ENCODE results near the gene SEC14L5.

Gene SEC14L5

DNA sequence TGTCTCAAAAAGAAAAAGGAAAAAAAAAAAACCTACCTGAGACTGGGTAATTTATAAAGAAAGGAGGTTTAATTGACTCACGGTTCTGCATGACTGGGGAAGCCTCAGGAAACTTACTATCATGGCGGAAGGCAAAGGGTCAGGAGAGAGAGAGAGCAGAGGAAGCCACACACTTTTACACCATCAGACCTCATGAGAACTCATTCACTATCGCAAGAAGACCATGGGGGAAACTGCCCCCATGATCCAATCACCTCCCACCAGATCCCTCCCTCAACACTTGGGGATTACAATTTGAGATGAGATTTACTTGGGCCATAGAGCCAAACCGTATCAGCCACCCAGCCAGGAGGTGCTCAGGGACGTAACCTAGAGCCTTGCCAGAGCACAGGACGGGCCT lies 54.8 kb downstream of the SEC14L5 start:
- H3K9me2 ChIP-seq (replicated peaks; ENCODE audit: insufficient read depth, low read length): no peaks in the 10 kb centered on the region
- H3K9ac ChIP-seq (ENCODE audit: low read length): no peak overlapping the region
- peaks cover 69% of the 10 kb centered on the region for H3K27me3 ChIP-seq (replicated peaks; ENCODE audit: insufficient read depth, low read length)
- H3K4me3 ChIP-seq (ENCODE audit: low read length): no peak overlapping the region
- H3K27ac ChIP-seq (ENCODE audit: low read length): no peak overlapping the region
- no peak for TF ChIP-seq EZH2 (optimal IDR thresholded peaks at IDR 0.05; ENCODE audit: low read depth, low read length)
- TF ChIP-seq, protein P1, sequence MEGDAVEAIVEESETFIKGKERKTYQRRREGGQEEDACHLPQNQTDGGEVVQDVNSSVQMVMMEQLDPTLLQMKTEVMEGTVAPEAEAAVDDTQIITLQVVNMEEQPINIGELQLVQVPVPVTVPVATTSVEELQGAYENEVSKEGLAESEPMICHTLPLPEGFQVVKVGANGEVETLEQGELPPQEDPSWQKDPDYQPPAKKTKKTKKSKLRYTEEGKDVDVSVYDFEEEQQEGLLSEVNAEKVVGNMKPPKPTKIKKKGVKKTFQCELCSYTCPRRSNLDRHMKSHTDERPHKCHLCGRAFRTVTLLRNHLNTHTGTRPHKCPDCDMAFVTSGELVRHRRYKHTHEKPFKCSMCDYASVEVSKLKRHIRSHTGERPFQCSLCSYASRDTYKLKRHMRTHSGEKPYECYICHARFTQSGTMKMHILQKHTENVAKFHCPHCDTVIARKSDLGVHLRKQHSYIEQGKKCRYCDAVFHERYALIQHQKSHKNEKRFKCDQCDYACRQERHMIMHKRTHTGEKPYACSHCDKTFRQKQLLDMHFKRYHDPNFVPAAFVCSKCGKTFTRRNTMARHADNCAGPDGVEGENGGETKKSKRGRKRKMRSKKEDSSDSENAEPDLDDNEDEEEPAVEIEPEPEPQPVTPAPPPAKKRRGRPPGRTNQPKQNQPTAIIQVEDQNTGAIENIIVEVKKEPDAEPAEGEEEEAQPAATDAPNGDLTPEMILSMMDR (IDR thresholded peaks at IDR 0.05; ENCODE audit: low read length): no peak
- no peak for TF ChIP-seq EZH2phosphoT487 (IDR thresholded peaks at IDR 0.05; ENCODE audit: low read length)
- DNase-seq: no peak
- no peaks in the 10 kb centered on the region for H4K20me1 ChIP-seq (ENCODE audit: insufficient read depth, low read length)
- no peaks in the 10 kb centered on the region for H3K36me3 ChIP-seq (replicated peaks; ENCODE audit: insufficient read depth, low read length)
- no peak overlapping the region for H2AFZ ChIP-seq (ENCODE audit: low read length)
- H3K4me1 ChIP-seq (ENCODE audit: low read length): no peaks in the 10 kb centered on the region
- H3K79me2 ChIP-seq (ENCODE audit: low read length): no peaks in the 10 kb centered on the region
- H3K9me3 ChIP-seq (replicated peaks; ENCODE audit: insufficient read depth, low read length): no peaks in the 10 kb centered on the region
- H3F3A ChIP-seq (ENCODE audit: insufficient read depth, low read length): no peaks in the 10 kb centered on the region
- H3K4me2 ChIP-seq (ENCODE audit: low read depth, low read length): no peak overlapping the region

DNA sequence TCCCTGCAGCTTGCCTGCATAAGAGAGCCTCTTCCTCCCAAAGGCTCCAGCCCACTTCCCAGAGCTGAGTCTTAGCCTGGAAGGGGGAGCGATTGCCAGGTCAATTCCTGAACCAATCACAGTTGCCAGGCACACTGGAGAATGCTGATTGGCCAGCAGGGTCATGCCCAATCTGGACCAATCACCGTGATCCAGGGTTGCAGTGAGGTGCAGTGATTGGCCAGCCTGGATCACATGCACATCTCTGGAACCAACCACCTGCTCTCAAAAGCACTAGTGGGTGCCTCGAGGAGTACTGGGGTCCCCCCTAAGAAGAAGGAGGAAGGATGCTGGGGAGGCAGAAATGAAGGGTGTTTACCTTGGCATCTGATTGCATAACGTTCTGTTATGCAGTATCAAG lies 57.2 kb downstream of the SEC14L5 start:
- Histone ChIP-seq H3K4me2 (ENCODE audit: low read depth, low read length) (no peak overlapping the region; the same call in 1 of the 2 replicates), H3K36me3 (replicated peaks; ENCODE audit: insufficient read depth, low read length) (no peaks in the 10 kb centered on the region), H3K27me3 (replicated peaks; ENCODE audit: insufficient read depth, low read length) (peaks cover 69% of the 10 kb centered on the region), H3K9me2 (replicated peaks; ENCODE audit: insufficient read depth, low read length) (no peaks in the 10 kb centered on the region), H2AFZ (ENCODE audit: low read length) (no peak overlapping the region), H3K4me1 (ENCODE audit: low read length) (no peaks in the 10 kb centered on the region), H3K79me2 (ENCODE audit: low read length) (no peaks in the 10 kb centered on the region), H4K20me1 (ENCODE audit: insufficient read depth, low read length) (no peaks in the 10 kb centered on the region), H3F3A (ENCODE audit: insufficient read depth, low read length) (no peaks in the 10 kb centered on the region), H3K27ac (ENCODE audit: low read length) (no peak overlapping the region), H3K4me3 (ENCODE audit: low read length) (no peak overlapping the region), H3K9ac (ENCODE audit: low read length) (no peak overlapping the region), H3K9me3 (replicated peaks; ENCODE audit: insufficient read depth, low read length) (no peaks in the 10 kb centered on the region)
- no peak for DNase-seq
- TF ChIP-seq, protein P1 (IDR thresholded peaks at IDR 0.05; ENCODE audit: low read length): no peak
- TF ChIP-seq EZH2phosphoT487 (IDR thresholded peaks at IDR 0.05; ENCODE audit: low read length): no peak
- TF ChIP-seq EZH2 (optimal IDR thresholded peaks at IDR 0.05; ENCODE audit: low read depth, low read length): no peak

DNA sequence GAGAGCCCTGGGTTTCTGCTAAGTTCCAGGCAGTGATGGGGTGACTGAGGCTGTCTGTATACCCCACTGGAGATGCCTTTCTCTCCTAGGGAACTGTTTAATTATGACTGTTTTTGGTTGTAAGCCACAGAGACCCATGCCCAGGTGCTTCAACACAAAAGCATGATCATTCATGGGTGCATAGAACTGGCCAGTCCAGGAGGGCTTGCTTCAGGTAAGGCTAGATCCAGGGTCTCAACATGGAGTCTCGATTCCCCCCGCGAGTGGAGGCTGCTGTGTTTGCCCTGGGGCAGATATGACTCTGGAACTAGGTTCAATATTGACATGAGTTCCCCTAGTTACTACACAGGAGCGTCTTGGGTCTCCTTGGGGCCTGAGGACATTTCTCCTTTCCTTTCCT lies 57.8 kb downstream of the SEC14L5 start:
- no peak overlapping the region for H2AFZ ChIP-seq (ENCODE audit: low read length)
- TF ChIP-seq, protein P1 (IDR thresholded peaks at IDR 0.05; ENCODE audit: low read length): no peak
- TF ChIP-seq EZH2 (optimal IDR thresholded peaks at IDR 0.05; ENCODE audit: low read depth, low read length): no peak
- TF ChIP-seq EZH2phosphoT487 (IDR thresholded peaks at IDR 0.05; ENCODE audit: low read length): no peak
- H3K4me3 ChIP-seq (ENCODE audit: low read length): no peak overlapping the region

More for the DNA sequence above, 57.8 kb downstream of the SEC14L5 start:
- Histone ChIP-seq H3K4me2 (ENCODE audit: low read depth, low read length) (no peak overlapping the region), H3K27me3 (replicated peaks; ENCODE audit: insufficient read depth, low read length) (peaks cover 69% of the 10 kb centered on the region), H3K9me3 (replicated peaks; ENCODE audit: insufficient read depth, low read length) (no peaks in the 10 kb centered on the region), H3K4me1 (ENCODE audit: low read length) (no peaks in the 10 kb centered on the region), H3K36me3 (replicated peaks; ENCODE audit: insufficient read depth, low read length) (no peaks in the 10 kb centered on the region), H3K9me2 (replicated peaks; ENCODE audit: insufficient read depth, low read length) (no peaks in the 10 kb centered on the region), H3K9ac (ENCODE audit: low read length) (no peak overlapping the region), H3F3A (ENCODE audit: insufficient read depth, low read length) (no peaks in the 10 kb centered on the region), H3K79me2 (ENCODE audit: low read length) (no peaks in the 10 kb centered on the region), H3K27ac (ENCODE audit: low read length) (no peak overlapping the region), H4K20me1 (ENCODE audit: insufficient read depth, low read length) (no peaks in the 10 kb centered on the region)
- DNase-seq: no peak

Data from MM.1S (cell line).